Activated CD8-positive, alpha-beta T cell treated with anti-CD3 and anti-CD28 coated beads, Interleukin-2, amount 10 ng/mL, durations not matched to agents 7 days and 5 days (primary cell): ENCODE results near the gene HNRNPK. TPM values are rescaled to one million over a fixed set of nuclear protein-coding genes. Genes with fewer than 3 reads are reported as not detected.

Experiments
- ATAC-seq: fragments of 150-1000 bp; cut with Tn5 transposase; one replicate; pipeline ENCODE4 v1.10.0; 2021; ENCODE audit warnings: moderate library complexity
- CTCF ChIA-PET: fragments of 350-600 bp; sonication (Branson Sonifier 250); formaldehyde crosslinking; loops from one replicate; lab custom pipeline; 2021; ENCODE audit warnings: antibody characterized with exemption; lab: Charles Lee
- POLR2A ChIA-PET: fragments of 350-600 bp; sonication (Branson Sonifier 250); formaldehyde crosslinking; loops from one replicate; lab custom pipeline; 2021; ENCODE audit warnings: antibody characterized with exemption; lab: Charles Lee
- DNase-seq: peaks from one replicate; pipeline ENCODE4 v3.0.0-alpha.2; 2020
- H3K27ac Mint-ChIP-seq: one replicate; pipeline ENCODE4 v1.8.0; 2021; ENCODE audit warnings: mild to moderate bottlenecking, mixed read lengths
- H3K27me3 Mint-ChIP-seq: one replicate; pipeline ENCODE4 v1.8.0; 2021; ENCODE audit warnings: low read depth, mixed read lengths
- H3K36me3 Mint-ChIP-seq: one replicate; pipeline ENCODE4 v1.8.0; 2021; ENCODE audit warnings: low read depth, mixed read lengths
- H3K4me1 Mint-ChIP-seq: one replicate; pipeline ENCODE4 v1.8.0; 2021; ENCODE audit warnings: low read depth, mixed read lengths
- H3K4me3 Mint-ChIP-seq: one replicate; pipeline ENCODE4 v1.8.0; 2021; ENCODE audit warnings: mild to moderate bottlenecking, mixed read lengths
- H3K9me3 Mint-ChIP-seq: one replicate; pipeline ENCODE4 v1.8.0; 2022; ENCODE audit warnings: mixed read lengths; ENCODE audit not compliant: insufficient read depth
- total RNA-seq, 2 experiments: library from RNA; stranded (reverse); gene quantifications; one replicate each; pipeline ENCODE4 v1.2.3, GENCODE V29; 2021

HNRNPK gene
- total RNA-seq, 2 experiments from 2014 or later = 683 to 726 TPM

- H3K9me3 Mint-ChIP-seq = no peaks in the 10 kb centered on the region
- H3K36me3 Mint-ChIP-seq = peaks cover 40% of the 10 kb centered on the region
- no peaks in the 10 kb centered on the region for H3K27me3 Mint-ChIP-seq
- ATAC-seq = no peak
- POLR2A ChIA-PET = interaction anchor here (0.7 kb wide), 1 partner anchor 284 kb away, joined by 4 read pairs; no protein-coding TSS in a partner anchor
- peaks cover 18% of the 10 kb centered on the region for H3K4me1 Mint-ChIP-seq
- H3K27ac Mint-ChIP-seq = no peak overlapping the region
- no peak overlapping the region for H3K4me3 Mint-ChIP-seq
- no peak for DNase-seq
- CTCF ChIA-PET = no interaction called here
Observed at GRCh38 chr9:83992407-83992806, 12.4 kb upstream of the HNRNPK start.

DNA sequence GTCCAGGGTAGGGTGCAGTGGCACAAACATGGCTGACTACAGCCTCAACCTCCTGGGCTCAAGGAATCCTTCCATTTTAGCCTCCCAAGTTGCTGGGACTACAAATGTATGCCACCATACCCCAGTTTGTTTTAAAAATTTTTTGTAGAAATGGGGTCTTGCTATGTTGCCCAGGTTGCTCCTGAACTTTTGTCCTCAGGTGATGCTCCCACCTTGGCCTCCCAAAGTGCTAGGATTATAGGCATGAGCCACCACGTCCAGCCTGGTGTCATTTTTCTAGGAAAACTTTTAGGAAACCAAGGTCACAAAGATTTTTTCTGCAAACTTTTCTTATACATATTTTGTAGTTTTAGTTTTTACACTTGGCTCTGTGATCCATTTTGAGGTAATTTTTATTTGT is 11.3 kb upstream of the HNRNPK start:
- CTCF ChIA-PET = no interaction called here
- no peak for DNase-seq
- no peaks in the 10 kb centered on the region for H3K9me3 Mint-ChIP-seq
- no peak overlapping the region for H3K27ac Mint-ChIP-seq
- H3K27me3 Mint-ChIP-seq = no peaks in the 10 kb centered on the region
- no peak overlapping the region for H3K4me3 Mint-ChIP-seq
- POLR2A ChIA-PET = no interaction called here
- ATAC-seq = no peak
- H3K4me1 Mint-ChIP-seq = peaks cover 23% of the 10 kb centered on the region
- peaks cover 40% of the 10 kb centered on the region for H3K36me3 Mint-ChIP-seq

GRCh38 chr9:83988411-83988810 is 8.4 kb upstream of the HNRNPK start:
- Mint-ChIP-seq H3K27ac (peak overlapping the region; percentile 57), H3K36me3 (peaks cover 35% of the 10 kb centered on the region)

DNA sequence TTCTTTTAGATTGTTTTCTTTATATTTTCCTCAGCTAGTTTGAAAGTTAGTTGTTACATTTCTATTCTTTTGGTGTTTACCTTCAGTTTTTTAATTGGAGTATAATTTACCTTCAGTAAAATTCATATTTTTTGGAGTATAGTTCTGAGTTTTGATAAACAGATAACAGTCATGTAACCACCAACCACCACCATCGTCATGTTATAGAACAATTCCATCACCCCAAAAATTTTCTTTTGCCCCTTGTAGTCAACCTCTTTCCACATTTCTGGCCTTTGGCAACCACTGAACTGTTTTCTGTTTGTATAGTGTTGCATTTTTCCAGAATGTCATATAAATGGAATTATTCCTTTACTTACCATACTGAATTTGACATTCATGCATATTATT is 7.4 kb upstream of the HNRNPK start:
- H3K9me3 Mint-ChIP-seq = no peaks in the 10 kb centered on the region
- ChIA-PET POLR2A (no interaction called here), CTCF (no interaction called here)
- no peak for ATAC-seq
- no peak overlapping the region for H3K4me3 Mint-ChIP-seq
- DNase-seq = no peak
- H3K27me3 Mint-ChIP-seq = no peaks in the 10 kb centered on the region
- H3K4me1 Mint-ChIP-seq = peaks cover 32% of the 10 kb centered on the region
- no peak overlapping the region for H3K27ac Mint-ChIP-seq
- peaks cover 41% of the 10 kb centered on the region for H3K36me3 Mint-ChIP-seq

More at GRCh38 chr9:83988411-83988810, 8.4 kb upstream of the HNRNPK start:
- ChIA-PET CTCF (no interaction called here), POLR2A (no interaction called here)
- DNase-seq (no peak), ATAC-seq (no peak)
- Mint-ChIP-seq H3K4me1 (peaks cover 23% of the 10 kb centered on the region), H3K9me3 (no peaks in the 10 kb centered on the region), H3K27me3 (no peaks in the 10 kb centered on the region), H3K4me3 (no peak overlapping the region)

DNA sequence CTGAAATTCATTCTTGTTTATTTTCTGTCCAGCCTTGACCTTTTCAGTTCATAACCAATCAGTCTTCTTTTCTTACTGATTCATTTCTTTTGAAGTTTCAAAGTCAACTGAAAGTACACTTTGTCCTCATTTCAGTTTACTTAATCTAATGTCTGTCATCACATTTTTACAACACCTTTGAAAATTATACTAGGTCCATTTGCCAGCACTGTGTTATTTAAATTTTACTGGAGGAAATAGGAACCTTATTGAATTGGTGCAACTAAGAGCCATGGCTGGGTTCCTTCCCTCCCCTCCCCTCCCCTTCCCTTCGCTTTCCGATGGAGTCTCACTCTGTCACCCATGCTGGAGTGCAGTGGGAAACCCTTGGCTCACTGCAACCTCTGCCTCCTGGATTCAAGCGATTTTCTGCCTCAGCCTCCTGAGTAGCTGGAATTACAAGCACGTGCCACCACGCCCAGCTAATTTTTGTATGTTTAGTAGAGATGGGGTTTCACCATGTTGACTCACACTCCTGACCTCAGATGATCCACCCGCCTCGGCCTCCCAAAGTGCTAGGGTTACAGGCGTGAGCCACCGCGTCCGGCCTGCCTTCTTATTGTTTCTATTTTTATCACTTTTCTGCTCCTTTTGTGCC is 6.9 kb upstream of the HNRNPK start:
- H3K27me3 Mint-ChIP-seq = no peaks in the 10 kb centered on the region
- H3K27ac Mint-ChIP-seq = no peak overlapping the region
- no peak for DNase-seq
- POLR2A ChIA-PET = no interaction called here
- H3K4me1 Mint-ChIP-seq = peaks cover 35% of the 10 kb centered on the region
- peaks cover 44% of the 10 kb centered on the region for H3K36me3 Mint-ChIP-seq
- CTCF ChIA-PET = no interaction called here
- no peak overlapping the region for H3K4me3 Mint-ChIP-seq
- ATAC-seq = no peak
- H3K9me3 Mint-ChIP-seq = no peaks in the 10 kb centered on the region

DNA sequence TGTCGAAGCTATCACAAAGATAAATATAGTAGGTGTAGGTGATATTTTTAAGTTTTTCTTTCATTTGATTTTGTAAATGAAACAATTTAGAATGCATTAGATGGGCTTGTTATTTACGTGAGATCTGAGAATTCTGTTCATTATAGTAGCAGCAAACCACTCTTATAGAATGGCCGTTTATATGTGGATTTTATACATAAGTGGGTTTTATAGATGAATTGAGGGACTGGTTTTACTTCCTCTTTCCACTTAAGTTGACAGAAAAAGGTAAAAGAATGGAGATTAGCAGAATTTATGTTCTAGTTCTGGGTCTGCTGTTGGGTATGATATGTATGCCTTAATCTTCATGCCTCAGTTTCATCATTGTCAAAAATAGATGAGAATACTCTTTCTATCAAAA is 6.2 kb upstream of the HNRNPK start:
- ATAC-seq = no peak
- Mint-ChIP-seq H3K4me3 (no peak overlapping the region), H3K9me3 (no peaks in the 10 kb centered on the region), H3K27ac (no peak overlapping the region), H3K36me3 (peaks cover 45% of the 10 kb centered on the region), H3K4me1 (peaks cover 41% of the 10 kb centered on the region), H3K27me3 (no peaks in the 10 kb centered on the region)
- no peak for DNase-seq
- POLR2A ChIA-PET = no interaction called here
- CTCF ChIA-PET = interaction anchor here (1.3 kb wide), 1 partner anchor 8 kb away, joined by 7 read pairs; no protein-coding TSS in a partner anchor

DNA sequence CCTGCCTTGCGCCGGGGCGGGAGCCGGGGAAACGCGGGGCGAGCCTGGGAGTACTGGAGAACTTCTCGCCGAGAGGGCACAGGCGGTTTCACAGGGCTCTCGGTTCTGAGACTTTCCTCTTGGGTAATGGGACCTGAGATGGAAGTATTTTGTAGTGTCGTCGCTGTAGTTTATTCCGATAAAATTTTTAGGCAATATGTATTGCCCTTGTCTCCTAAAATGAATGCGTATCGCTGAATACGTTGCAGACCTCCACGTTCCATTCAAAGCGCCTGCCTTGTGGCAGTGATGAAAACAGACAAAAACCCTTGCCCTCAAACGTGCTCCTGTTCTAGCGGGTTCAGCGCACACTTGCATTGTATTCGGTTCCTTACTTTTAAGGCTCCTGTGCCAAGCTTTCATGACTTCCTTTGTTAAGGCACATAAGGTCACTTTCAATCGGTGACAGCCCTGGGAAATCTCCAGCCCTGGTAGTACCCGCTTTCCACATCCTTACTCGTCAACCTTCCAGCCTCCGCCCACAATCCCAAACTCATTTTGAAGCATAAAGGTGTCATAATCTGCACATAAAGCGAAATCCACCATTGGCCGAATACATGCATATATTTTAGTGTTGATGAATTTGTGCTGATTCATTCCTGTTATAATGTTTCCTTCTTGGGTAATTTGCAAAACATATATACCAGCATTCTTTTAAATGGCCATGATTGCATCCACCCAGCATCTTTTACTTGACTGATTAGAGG is 1.3 kb upstream of the HNRNPK start:
- peaks cover 45% of the 10 kb centered on the region for H3K4me1 Mint-ChIP-seq
- no peaks in the 10 kb centered on the region for H3K9me3 Mint-ChIP-seq
- CTCF ChIA-PET = interaction anchor here (1.1 to 1.9 kb wide), 5 partner anchors 10 to 315 kb away, joined by 3 to 4 read pairs (median 3); no protein-coding TSS in a partner anchor
- DNase-seq (peak; percentile 41), ATAC-seq (no peak)
- H3K4me3 Mint-ChIP-seq = peak overlapping the region; percentile 95
- H3K27ac Mint-ChIP-seq = peak overlapping the region; percentile 99
- H3K27me3 Mint-ChIP-seq = no peaks in the 10 kb centered on the region
- POLR2A ChIA-PET = interaction anchor here (0.6 to 3.7 kb wide), 19 partner anchors 8 to 357 kb away, joined by 3 to 32 read pairs (median 6); partner anchors contain the start of genes KIF27 and UBQLN1
- peaks cover 52% of the 10 kb centered on the region for H3K36me3 Mint-ChIP-seq

GRCh38 chr9:83980395-83981125 is 545 bp upstream of the HNRNPK start, which contains the start of gene RMI1:
TSS of gene RMI1 (plus strand) at chr9:83980805. CDS start at chr9:84000987, 20,182 bp downstream.
- H3K4me1 Mint-ChIP-seq = peaks cover 49% of the 10 kb centered on the region
- ATAC-seq (peak; percentile 73), DNase-seq (peak; percentile 99)
- no peaks in the 10 kb centered on the region for H3K27me3 Mint-ChIP-seq
- H3K4me3 Mint-ChIP-seq = peak within 1 kb of the TSS; percentile 95
- peaks cover 56% of the 10 kb centered on the region for H3K36me3 Mint-ChIP-seq
- POLR2A ChIA-PET = interaction anchor here (0.6 to 3.7 kb wide), 23 partner anchors 8 to 356 kb away, joined by 3 to 32 read pairs (median 5); partner anchors contain the start of genes KIF27 and UBQLN1
- peak within 1 kb of the TSS; percentile 99 for H3K27ac Mint-ChIP-seq
- CTCF ChIA-PET = interaction anchor here (1.0 to 1.9 kb wide), 10 partner anchors 9 to 316 kb away, joined by 3 to 5 read pairs (median 4); partner anchors contain the start of gene KIF27
- H3K9me3 Mint-ChIP-seq = no peaks in the 10 kb centered on the region

GRCh38 chr9:83978992-83979811 is 813 bp downstream of the HNRNPK start:
- peak overlapping the region; percentile 99 for H3K27ac Mint-ChIP-seq

GRCh38 chr9:83977196-83977595 is 2.8 kb downstream of the HNRNPK start:
- DNase-seq (no peak), ATAC-seq (no peak)
- Mint-ChIP-seq H3K9me3 (no peaks in the 10 kb centered on the region), H3K27me3 (no peaks in the 10 kb centered on the region), H3K36me3 (peaks cover 76% of the 10 kb centered on the region), H3K4me3 (peak overlapping the region; percentile 95), H3K27ac (peak overlapping the region; percentile 99), H3K4me1 (peaks cover 57% of the 10 kb centered on the region)
- ChIA-PET POLR2A (interaction anchor here (1.0 to 1.6 kb wide), 3 partner anchors 9 to 10 kb away, joined by 4 to 9 read pairs (median 5); no protein-coding TSS in a partner anchor), CTCF (interaction anchor here (1.0 to 1.1 kb wide), 4 partner anchors 13 to 195 kb away, joined by 3 to 4 read pairs (median 3); partner anchors contain the start of gene KIF27)

More at GRCh38 chr9:83978992-83979811, 813 bp downstream of the HNRNPK start:
- Mint-ChIP-seq H3K9me3 (no peaks in the 10 kb centered on the region), H3K36me3 (peaks cover 67% of the 10 kb centered on the region), H3K27me3 (no peaks in the 10 kb centered on the region), H3K4me1 (peaks cover 59% of the 10 kb centered on the region), H3K4me3 (peak overlapping the region; percentile 95)
- POLR2A ChIA-PET = interaction anchor here (0.6 to 3.7 kb wide), 15 partner anchors 12 to 355 kb away, joined by 3 to 32 read pairs (median 7); partner anchors contain the start of genes KIF27 and UBQLN1
- ATAC-seq (peak; percentile 52), DNase-seq (peak; percentile 93)
- CTCF ChIA-PET = interaction anchor here (0.6 to 2.1 kb wide), 8 partner anchors 8 to 336 kb away, joined by 3 to 7 read pairs (median 4); partner anchors contain the start of gene KIF27
